ENCODE data around the gene GALNT2. TPM values are rescaled to one million over a fixed set of nuclear protein-coding genes. Genes with fewer than 3 reads are reported as not detected.

The GALNT2 gene
- total and polyA plus RNA-seq, 9 of the 15 experiments (the other 6 are each of a cell fraction or from before 2014, with no cell fraction given), result 1.6 to 106 (median 51.9) TPM

DNA sequence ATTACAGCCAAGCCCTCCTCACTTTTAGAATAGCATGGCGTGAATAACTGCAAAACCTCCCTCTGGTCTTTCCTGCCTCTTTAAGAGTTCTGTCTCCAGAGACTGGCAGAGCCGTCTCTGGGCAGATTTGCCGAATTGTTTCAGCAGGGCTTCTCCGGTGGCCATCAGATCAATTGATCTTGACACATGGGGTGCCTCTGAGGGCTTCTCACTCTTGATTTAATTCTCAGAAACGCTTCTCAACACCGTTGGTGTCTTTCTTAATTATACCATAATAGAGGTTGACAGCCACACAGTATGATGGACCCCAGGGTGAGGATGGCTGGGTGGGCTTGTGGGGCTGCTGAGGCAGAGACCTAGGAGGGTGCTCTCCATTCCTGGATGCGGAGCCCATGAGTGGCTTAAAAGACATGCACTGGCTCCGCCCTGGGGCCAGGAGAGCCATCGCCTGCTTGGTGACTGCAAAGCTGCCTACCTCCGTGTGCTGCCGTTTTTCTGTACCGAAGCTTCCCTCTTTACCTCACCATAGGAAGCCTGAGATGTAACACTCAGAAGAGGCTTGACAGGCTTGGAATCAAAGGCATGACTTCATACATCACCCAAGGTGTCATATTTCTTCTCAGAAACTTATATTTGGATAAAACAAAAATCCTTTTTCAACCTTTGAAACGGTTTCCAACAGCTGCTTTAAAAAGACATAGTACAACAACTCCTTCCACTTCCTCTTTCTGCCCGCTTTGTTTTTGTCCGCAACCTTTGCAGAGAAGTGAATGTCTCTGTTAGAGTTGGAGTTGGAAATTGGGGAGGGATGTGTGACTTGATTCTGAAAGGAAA, 82.9 kb downstream of the GALNT2 start (continued):
- TF ChIP-seq, protein P1, sequence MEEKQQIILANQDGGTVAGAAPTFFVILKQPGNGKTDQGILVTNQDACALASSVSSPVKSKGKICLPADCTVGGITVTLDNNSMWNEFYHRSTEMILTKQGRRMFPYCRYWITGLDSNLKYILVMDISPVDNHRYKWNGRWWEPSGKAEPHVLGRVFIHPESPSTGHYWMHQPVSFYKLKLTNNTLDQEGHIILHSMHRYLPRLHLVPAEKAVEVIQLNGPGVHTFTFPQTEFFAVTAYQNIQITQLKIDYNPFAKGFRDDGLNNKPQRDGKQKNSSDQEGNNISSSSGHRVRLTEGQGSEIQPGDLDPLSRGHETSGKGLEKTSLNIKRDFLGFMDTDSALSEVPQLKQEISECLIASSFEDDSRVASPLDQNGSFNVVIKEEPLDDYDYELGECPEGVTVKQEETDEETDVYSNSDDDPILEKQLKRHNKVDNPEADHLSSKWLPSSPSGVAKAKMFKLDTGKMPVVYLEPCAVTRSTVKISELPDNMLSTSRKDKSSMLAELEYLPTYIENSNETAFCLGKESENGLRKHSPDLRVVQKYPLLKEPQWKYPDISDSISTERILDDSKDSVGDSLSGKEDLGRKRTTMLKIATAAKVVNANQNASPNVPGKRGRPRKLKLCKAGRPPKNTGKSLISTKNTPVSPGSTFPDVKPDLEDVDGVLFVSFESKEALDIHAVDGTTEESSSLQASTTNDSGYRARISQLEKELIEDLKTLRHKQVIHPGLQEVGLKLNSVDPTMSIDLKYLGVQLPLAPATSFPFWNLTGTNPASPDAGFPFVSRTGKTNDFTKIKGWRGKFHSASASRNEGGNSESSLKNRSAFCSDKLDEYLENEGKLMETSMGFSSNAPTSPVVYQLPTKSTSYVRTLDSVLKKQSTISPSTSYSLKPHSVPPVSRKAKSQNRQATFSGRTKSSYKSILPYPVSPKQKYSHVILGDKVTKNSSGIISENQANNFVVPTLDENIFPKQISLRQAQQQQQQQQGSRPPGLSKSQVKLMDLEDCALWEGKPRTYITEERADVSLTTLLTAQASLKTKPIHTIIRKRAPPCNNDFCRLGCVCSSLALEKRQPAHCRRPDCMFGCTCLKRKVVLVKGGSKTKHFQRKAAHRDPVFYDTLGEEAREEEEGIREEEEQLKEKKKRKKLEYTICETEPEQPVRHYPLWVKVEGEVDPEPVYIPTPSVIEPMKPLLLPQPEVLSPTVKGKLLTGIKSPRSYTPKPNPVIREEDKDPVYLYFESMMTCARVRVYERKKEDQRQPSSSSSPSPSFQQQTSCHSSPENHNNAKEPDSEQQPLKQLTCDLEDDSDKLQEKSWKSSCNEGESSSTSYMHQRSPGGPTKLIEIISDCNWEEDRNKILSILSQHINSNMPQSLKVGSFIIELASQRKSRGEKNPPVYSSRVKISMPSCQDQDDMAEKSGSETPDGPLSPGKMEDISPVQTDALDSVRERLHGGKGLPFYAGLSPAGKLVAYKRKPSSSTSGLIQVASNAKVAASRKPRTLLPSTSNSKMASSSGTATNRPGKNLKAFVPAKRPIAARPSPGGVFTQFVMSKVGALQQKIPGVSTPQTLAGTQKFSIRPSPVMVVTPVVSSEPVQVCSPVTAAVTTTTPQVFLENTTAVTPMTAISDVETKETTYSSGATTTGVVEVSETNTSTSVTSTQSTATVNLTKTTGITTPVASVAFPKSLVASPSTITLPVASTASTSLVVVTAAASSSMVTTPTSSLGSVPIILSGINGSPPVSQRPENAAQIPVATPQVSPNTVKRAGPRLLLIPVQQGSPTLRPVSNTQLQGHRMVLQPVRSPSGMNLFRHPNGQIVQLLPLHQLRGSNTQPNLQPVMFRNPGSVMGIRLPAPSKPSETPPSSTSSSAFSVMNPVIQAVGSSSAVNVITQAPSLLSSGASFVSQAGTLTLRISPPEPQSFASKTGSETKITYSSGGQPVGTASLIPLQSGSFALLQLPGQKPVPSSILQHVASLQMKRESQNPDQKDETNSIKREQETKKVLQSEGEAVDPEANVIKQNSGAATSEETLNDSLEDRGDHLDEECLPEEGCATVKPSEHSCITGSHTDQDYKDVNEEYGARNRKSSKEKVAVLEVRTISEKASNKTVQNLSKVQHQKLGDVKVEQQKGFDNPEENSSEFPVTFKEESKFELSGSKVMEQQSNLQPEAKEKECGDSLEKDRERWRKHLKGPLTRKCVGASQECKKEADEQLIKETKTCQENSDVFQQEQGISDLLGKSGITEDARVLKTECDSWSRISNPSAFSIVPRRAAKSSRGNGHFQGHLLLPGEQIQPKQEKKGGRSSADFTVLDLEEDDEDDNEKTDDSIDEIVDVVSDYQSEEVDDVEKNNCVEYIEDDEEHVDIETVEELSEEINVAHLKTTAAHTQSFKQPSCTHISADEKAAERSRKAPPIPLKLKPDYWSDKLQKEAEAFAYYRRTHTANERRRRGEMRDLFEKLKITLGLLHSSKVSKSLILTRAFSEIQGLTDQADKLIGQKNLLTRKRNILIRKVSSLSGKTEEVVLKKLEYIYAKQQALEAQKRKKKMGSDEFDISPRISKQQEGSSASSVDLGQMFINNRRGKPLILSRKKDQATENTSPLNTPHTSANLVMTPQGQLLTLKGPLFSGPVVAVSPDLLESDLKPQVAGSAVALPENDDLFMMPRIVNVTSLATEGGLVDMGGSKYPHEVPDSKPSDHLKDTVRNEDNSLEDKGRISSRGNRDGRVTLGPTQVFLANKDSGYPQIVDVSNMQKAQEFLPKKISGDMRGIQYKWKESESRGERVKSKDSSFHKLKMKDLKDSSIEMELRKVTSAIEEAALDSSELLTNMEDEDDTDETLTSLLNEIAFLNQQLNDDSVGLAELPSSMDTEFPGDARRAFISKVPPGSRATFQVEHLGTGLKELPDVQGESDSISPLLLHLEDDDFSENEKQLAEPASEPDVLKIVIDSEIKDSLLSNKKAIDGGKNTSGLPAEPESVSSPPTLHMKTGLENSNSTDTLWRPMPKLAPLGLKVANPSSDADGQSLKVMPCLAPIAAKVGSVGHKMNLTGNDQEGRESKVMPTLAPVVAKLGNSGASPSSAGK (IDR thresholded peaks at IDR 0.05), result no peak
- TF ChIP-seq SP1 (CRISPR knock-in tag; IDR thresholded peaks at IDR 0.05) (peak; percentile 49; the same call in 1 of the 2 replicates), NFATC3 (IDR thresholded peaks at IDR 0.05) (no peak), ATF1 (CRISPR knock-in tag; IDR thresholded peaks at IDR 0.05) (no peak), ATF1 (tag; IDR thresholded peaks at IDR 0.05) (peak; percentile 14; the same call in 1 of the 2 replicates), EP400 (IDR thresholded peaks at IDR 0.05) (no peak), ZSCAN32 (CRISPR knock-in tag; IDR thresholded peaks at IDR 0.05) (no peak)
- TF ChIP-seq, protein P2, sequence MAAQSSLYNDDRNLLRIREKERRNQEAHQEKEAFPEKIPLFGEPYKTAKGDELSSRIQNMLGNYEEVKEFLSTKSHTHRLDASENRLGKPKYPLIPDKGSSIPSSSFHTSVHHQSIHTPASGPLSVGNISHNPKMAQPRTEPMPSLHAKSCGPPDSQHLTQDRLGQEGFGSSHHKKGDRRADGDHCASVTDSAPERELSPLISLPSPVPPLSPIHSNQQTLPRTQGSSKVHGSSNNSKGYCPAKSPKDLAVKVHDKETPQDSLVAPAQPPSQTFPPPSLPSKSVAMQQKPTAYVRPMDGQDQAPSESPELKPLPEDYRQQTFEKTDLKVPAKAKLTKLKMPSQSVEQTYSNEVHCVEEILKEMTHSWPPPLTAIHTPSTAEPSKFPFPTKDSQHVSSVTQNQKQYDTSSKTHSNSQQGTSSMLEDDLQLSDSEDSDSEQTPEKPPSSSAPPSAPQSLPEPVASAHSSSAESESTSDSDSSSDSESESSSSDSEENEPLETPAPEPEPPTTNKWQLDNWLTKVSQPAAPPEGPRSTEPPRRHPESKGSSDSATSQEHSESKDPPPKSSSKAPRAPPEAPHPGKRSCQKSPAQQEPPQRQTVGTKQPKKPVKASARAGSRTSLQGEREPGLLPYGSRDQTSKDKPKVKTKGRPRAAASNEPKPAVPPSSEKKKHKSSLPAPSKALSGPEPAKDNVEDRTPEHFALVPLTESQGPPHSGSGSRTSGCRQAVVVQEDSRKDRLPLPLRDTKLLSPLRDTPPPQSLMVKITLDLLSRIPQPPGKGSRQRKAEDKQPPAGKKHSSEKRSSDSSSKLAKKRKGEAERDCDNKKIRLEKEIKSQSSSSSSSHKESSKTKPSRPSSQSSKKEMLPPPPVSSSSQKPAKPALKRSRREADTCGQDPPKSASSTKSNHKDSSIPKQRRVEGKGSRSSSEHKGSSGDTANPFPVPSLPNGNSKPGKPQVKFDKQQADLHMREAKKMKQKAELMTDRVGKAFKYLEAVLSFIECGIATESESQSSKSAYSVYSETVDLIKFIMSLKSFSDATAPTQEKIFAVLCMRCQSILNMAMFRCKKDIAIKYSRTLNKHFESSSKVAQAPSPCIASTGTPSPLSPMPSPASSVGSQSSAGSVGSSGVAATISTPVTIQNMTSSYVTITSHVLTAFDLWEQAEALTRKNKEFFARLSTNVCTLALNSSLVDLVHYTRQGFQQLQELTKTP (IDR thresholded peaks at IDR 0.05; ENCODE audit: low read depth in 1 of 2, partially characterized antibody in 2 of 2), result peak in 1 of 2 experiments; percentile 74
- TF ChIP-seq, protein P3, sequence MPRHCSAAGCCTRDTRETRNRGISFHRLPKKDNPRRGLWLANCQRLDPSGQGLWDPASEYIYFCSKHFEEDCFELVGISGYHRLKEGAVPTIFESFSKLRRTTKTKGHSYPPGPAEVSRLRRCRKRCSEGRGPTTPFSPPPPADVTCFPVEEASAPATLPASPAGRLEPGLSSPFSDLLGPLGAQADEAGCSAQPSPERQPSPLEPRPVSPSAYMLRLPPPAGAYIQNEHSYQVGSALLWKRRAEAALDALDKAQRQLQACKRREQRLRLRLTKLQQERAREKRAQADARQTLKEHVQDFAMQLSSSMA (CRISPR knock-in tag; IDR thresholded peaks at IDR 0.05), result no peak

Measured in K562 (cell line).